ENCODE results near the gene MST1.

The MST1 gene

GRCh38 chr3:49658711-49659110 lies 30.6 kb downstream of the MST1 start:
- H3K36me3 ChIP-seq (ENCODE audit: control insufficient read depth, insufficient read depth, low read length): no peaks in the 10 kb centered on the region
- no peak overlapping the region for H3K4me3 ChIP-seq (replicated peaks; ENCODE audit: low read depth, low read length)
- no peak for DNase-seq (ENCODE audit: extremely low read depth, insufficient read length)
- no peaks in the 10 kb centered on the region for H3K27me3 ChIP-seq (replicated peaks; ENCODE audit: control insufficient read depth, insufficient read depth, low read length)
- no peak for TF ChIP-seq CTCF (IDR thresholded peaks at IDR 0.05; ENCODE audit: insufficient read depth, low read length, poor library complexity, severe bottlenecking)

- DNase-seq (ENCODE audit: extremely low read depth, insufficient read length): no peak
- TF ChIP-seq CTCF (IDR thresholded peaks at IDR 0.05; ENCODE audit: insufficient read depth, low read length, poor library complexity, severe bottlenecking): no peak
Measured at GRCh38 chr3:49657208-49657915, 31.9 kb downstream of the MST1 start.

GRCh38 chr3:49656541-49657112 lies 32.6 kb downstream of the MST1 start:
- Histone ChIP-seq H3K27me3 (replicated peaks; ENCODE audit: control insufficient read depth, insufficient read depth, low read length) (no peaks in the 10 kb centered on the region), H3K36me3 (ENCODE audit: control insufficient read depth, insufficient read depth, low read length) (no peaks in the 10 kb centered on the region), H3K4me3 (replicated peaks; ENCODE audit: low read depth, low read length) (no peak overlapping the region)
- DNase-seq (ENCODE audit: extremely low read depth, insufficient read length): no peak
- TF ChIP-seq CTCF (IDR thresholded peaks at IDR 0.05; ENCODE audit: insufficient read depth, low read length, poor library complexity, severe bottlenecking): no peak

More at GRCh38 chr3:49657208-49657915, 31.9 kb downstream of the MST1 start:
- H3K36me3 ChIP-seq (ENCODE audit: control insufficient read depth, insufficient read depth, low read length): no peaks in the 10 kb centered on the region
- H3K27me3 ChIP-seq (replicated peaks; ENCODE audit: control insufficient read depth, insufficient read depth, low read length): no peaks in the 10 kb centered on the region
- H3K4me3 ChIP-seq (replicated peaks; ENCODE audit: low read depth, low read length): no peak overlapping the region

GRCh38 chr3:49655731-49656285 lies 33.5 kb downstream of the MST1 start:
- no peaks in the 10 kb centered on the region for H3K27me3 ChIP-seq (replicated peaks; ENCODE audit: control insufficient read depth, insufficient read depth, low read length)
- no peaks in the 10 kb centered on the region for H3K36me3 ChIP-seq (ENCODE audit: control insufficient read depth, insufficient read depth, low read length)
- no peak for DNase-seq (ENCODE audit: extremely low read depth, insufficient read length)
- TF ChIP-seq CTCF (IDR thresholded peaks at IDR 0.05; ENCODE audit: insufficient read depth, low read length, poor library complexity, severe bottlenecking): no peak
- no peak overlapping the region for H3K4me3 ChIP-seq (replicated peaks; ENCODE audit: low read depth, low read length)

GRCh38 chr3:49654955-49655556 lies 34.2 kb downstream of the MST1 start:
- Histone ChIP-seq H3K4me3 (replicated peaks; ENCODE audit: low read depth, low read length) (no peak overlapping the region), H3K27me3 (replicated peaks; ENCODE audit: control insufficient read depth, insufficient read depth, low read length) (no peaks in the 10 kb centered on the region), H3K36me3 (ENCODE audit: control insufficient read depth, insufficient read depth, low read length) (no peaks in the 10 kb centered on the region)
- no peak for DNase-seq (ENCODE audit: extremely low read depth, insufficient read length)
- no peak for TF ChIP-seq CTCF (IDR thresholded peaks at IDR 0.05; ENCODE audit: insufficient read depth, low read length, poor library complexity, severe bottlenecking)

Data from GM06990 (cell line).